H1 (cell line): ENCODE data around the gene FBH1. TPM values are rescaled to one million over a fixed set of nuclear protein-coding genes. Genes with fewer than 3 reads are reported as not detected.

Source experiments
- CTCF ChIA-PET: fragments of 300-600 bp; sonication (Branson Sonifier 250); formaldehyde crosslinking; loops from one replicate; lab custom pipeline; 2021; ENCODE audit not compliant: partially characterized antibody; lab: Charles Lee
- POLR2A ChIA-PET: fragments of 300-600 bp; sonication (Branson Sonifier 250); formaldehyde crosslinking; loops from one replicate; lab custom pipeline; 2021; ENCODE audit warnings: inconsistent platforms; ENCODE audit not compliant: partially characterized antibody; lab: Charles Lee
- DNase-seq, 2 experiments: peaks; one replicate each; pipeline versions ENCODE4 v3.0.0 to v3.0.0-alpha.2; 2010 to 2022; ENCODE audit warnings: low spot score in 2 of 2, low read depth in 1 of 2, mixed read lengths in 1 of 2
- FAIRE-seq: peaks from 2 replicates; lab custom pipeline; 2011; peaks lifted over from hg19 to GRCh38; lab: Jason Lieb, UNC
- H2AFZ ChIP-seq: 2 replicates; pipeline ENCODE4 v1.8.1; 2012; ENCODE audit warnings: low read length, inconsistent platforms
- H2AK5ac ChIP-seq: 2 replicates; pipeline ENCODE4 v1.6.1; 2013; ENCODE audit warnings: low read depth, low read length
- H2BK120ac ChIP-seq: replicated peaks from 2 replicates; pipeline ENCODE3; 2013; ENCODE audit warnings: low read depth, low read length, inconsistent platforms
- H2BK12ac ChIP-seq: 2 replicates; pipeline ENCODE4 v1.6.1; 2013; ENCODE audit warnings: low read depth, low read length
- H2BK15ac ChIP-seq: 2 replicates; pipeline ENCODE4 v1.6.1; 2013; ENCODE audit warnings: low read length
- H2BK20ac ChIP-seq: 2 replicates; pipeline ENCODE4 v1.6.1; 2013; ENCODE audit warnings: low read length
- H2BK5ac ChIP-seq: 2 replicates; pipeline ENCODE4 v1.6.1; 2013; ENCODE audit warnings: low read depth, low read length
- H3K14ac ChIP-seq: 2 replicates; pipeline ENCODE4 v1.6.1; 2013; ENCODE audit warnings: inconsistent platforms; ENCODE audit not compliant: insufficient read length
- H3K18ac ChIP-seq: 2 replicates; pipeline ENCODE4 v1.6.1; 2013; ENCODE audit warnings: low read length; ENCODE audit errors: extremely low read depth
- H3K23ac ChIP-seq: 2 replicates; pipeline ENCODE4 v1.6.1; 2013; ENCODE audit warnings: inconsistent platforms; ENCODE audit not compliant: insufficient read length
- H3K23me2 ChIP-seq: 2 replicates; pipeline ENCODE4 v1.6.1; 2013; ENCODE audit warnings: low read depth, low read length
- H3K27ac ChIP-seq: 2 replicates; pipeline ENCODE4 v1.6.1; 2011; ENCODE audit warnings: low read depth, low read length, inconsistent platforms
- H3K27me3 ChIP-seq, 4 experiments: replicated peaks in 1 of 4; 1 replicate in 1 of 4; 2 replicates in 3 of 4; pipeline versions ENCODE4 v1.6.1 to v1.8.1; 2011 to 2013; ENCODE audit warnings: low read length in 3 of 4, mild to moderate bottlenecking in 3 of 4, inconsistent platforms in 2 of 4, mixed read lengths in 2 of 4, moderate library complexity in 1 of 4; ENCODE audit not compliant: control insufficient read depth in 3 of 4, insufficient read depth in 3 of 4; ENCODE audit errors: extremely low read depth in 1 of 4
- H3K36me3 ChIP-seq, 4 experiments: 2 replicates each; pipeline versions ENCODE4 v1.6.1 to v1.8.1; 2011 to 2013; ENCODE audit warnings: mild to moderate bottlenecking in 4 of 4, low read length in 3 of 4, moderate library complexity in 2 of 4, control low read depth in 1 of 4, inconsistent platforms in 1 of 4; ENCODE audit not compliant: insufficient read depth in 4 of 4, control insufficient read depth in 2 of 4
- H3K4ac ChIP-seq: replicated peaks from 2 replicates; pipeline ENCODE3; 2013; ENCODE audit warnings: low read length, low read depth, mixed read lengths, inconsistent platforms; ENCODE audit not compliant: insufficient read length
- H3K4me1 ChIP-seq, 4 experiments: replicated peaks in 1 of 4; 1 replicate in 1 of 4; 2 replicates in 3 of 4; pipeline versions ENCODE4 v1.6.1 to v1.8.1; 2011 to 2013; ENCODE audit warnings: low read length in 3 of 4, inconsistent platforms in 2 of 4, mixed read lengths in 1 of 4; ENCODE audit not compliant: insufficient read depth in 4 of 4, control insufficient read depth in 3 of 4
- H3K4me2 ChIP-seq, 2 experiments: 2 replicates each; pipeline versions ENCODE4 v1.6.1 to v1.8.1; 2011 to 2013; ENCODE audit warnings: low read depth in 2 of 2, low read length in 2 of 2, control low read depth in 1 of 2, inconsistent platforms in 1 of 2, mild to moderate bottlenecking in 1 of 2; ENCODE audit not compliant: insufficient read depth in 1 of 2
- H3K4me3 ChIP-seq, 4 experiments: fragments of 200-600, 300-600 bp in 1 of 4; sonication (generic), shearing (Covaris generic), sonication (Bioruptor Twin) in 1 of 4; 2 replicates each; pipeline versions ENCODE4 v1.5.1 to v1.8.1; 2011 to 2016; ENCODE audit warnings: low read length in 4 of 4, low read depth in 3 of 4, control low read depth in 2 of 4, inconsistent platforms in 2 of 4, mild to moderate bottlenecking in 2 of 4, mixed read lengths in 1 of 4, moderate library complexity in 1 of 4; ENCODE audit not compliant: insufficient read depth in 2 of 4; ENCODE audit errors: extremely low read depth in 1 of 4
- H3K56ac ChIP-seq: replicated peaks from 2 replicates; pipeline ENCODE3; 2013; ENCODE audit warnings: low read depth, mild to moderate bottlenecking, mixed read lengths, low read length, inconsistent platforms; ENCODE audit not compliant: insufficient read length
- H3K79me1 ChIP-seq: 2 replicates; pipeline ENCODE4 v1.6.1; 2013; ENCODE audit warnings: low read depth, low read length, control low read depth
- H3K79me2 ChIP-seq, 2 experiments: 2 replicates each; pipeline versions ENCODE4 v1.6.1 to v1.8.1; 2012 to 2013; ENCODE audit warnings: low read length in 2 of 2, mild to moderate bottlenecking in 2 of 2, inconsistent platforms in 1 of 2; ENCODE audit not compliant: insufficient read depth in 2 of 2, control insufficient read depth in 1 of 2
- H3K9ac ChIP-seq, 4 experiments: replicated peaks in 1 of 4; 1 replicate in 1 of 4; 2 replicates in 3 of 4; pipeline versions ENCODE4 v1.6.1 to v1.8.1; 2011 to 2013; ENCODE audit warnings: low read depth in 3 of 4, low read length in 3 of 4, control low read depth in 2 of 4, mild to moderate bottlenecking in 2 of 4, moderate library complexity in 2 of 4, inconsistent platforms in 1 of 4; ENCODE audit errors: extremely low read depth in 1 of 4
- H3K9me3 ChIP-seq, 2 experiments: 2 replicates each; pipeline versions ENCODE4 v1.6.1 to v1.8.1; 2012 to 2013; ENCODE audit warnings: mild to moderate bottlenecking in 2 of 2, moderate library complexity in 2 of 2, control low read depth in 1 of 2, inconsistent platforms in 1 of 2, low read depth in 1 of 2, low read length in 1 of 2, mixed read lengths in 1 of 2; ENCODE audit not compliant: insufficient read depth in 2 of 2
- H4K20me1 ChIP-seq, 2 experiments: replicated peaks in 1 of 2; 2 replicates each; pipeline versions ENCODE3 to v1.8.1; 2011 to 2013; ENCODE audit warnings: inconsistent platforms in 2 of 2, low read length in 2 of 2, mild to moderate bottlenecking in 1 of 2; ENCODE audit not compliant: insufficient read depth in 2 of 2, control insufficient read depth in 1 of 2
- H4K5ac ChIP-seq: 2 replicates; pipeline ENCODE4 v1.6.1; 2013; ENCODE audit warnings: low read length, low read depth, mixed read lengths, inconsistent platforms; ENCODE audit not compliant: insufficient read length
- H4K8ac ChIP-seq: 2 replicates; pipeline ENCODE4 v1.8.0; 2013; ENCODE audit warnings: mild to moderate bottlenecking, moderate library complexity, low read length, inconsistent platforms; ENCODE audit not compliant: insufficient read depth; ENCODE audit errors: extremely low read depth
- H4K91ac ChIP-seq: replicated peaks from 2 replicates; pipeline ENCODE3; 2013; ENCODE audit warnings: low read length, mixed read lengths, inconsistent platforms; ENCODE audit not compliant: insufficient read length
- CBX5 ChIP-seq: fragments of 300-800, 300-1000 bp; sonication (generic); IDR thresholded peaks from 2 replicates; pipeline ENCODE4 v1.7.1; 2016; ENCODE audit warnings: antibody characterized with exemption, low read length, low read depth
- KDM4A ChIP-seq: IDR thresholded peaks from one replicate; pipeline ENCODE4 v1.7.1; 2012; ENCODE audit warnings: low read depth, mild to moderate bottlenecking, moderate library complexity, low read length, inconsistent platforms; ENCODE audit not compliant: severe bottlenecking
- NANOG ChIP-seq: IDR thresholded peaks from 2 replicates; pipeline ENCODE4 v1.6.1; 2011; ENCODE audit warnings: low read length, low read depth, mild to moderate bottlenecking, inconsistent platforms; ENCODE audit not compliant: insufficient read depth, poor library complexity, severe bottlenecking
- RFX5 ChIP-seq: IDR thresholded peaks from 2 replicates; pipeline ENCODE4 v1.6.1; 2011; ENCODE audit warnings: low read depth, low read length, improper control_type of control experiment, borderline replicate concordance
- SIRT6 ChIP-seq: IDR thresholded peaks from one replicate; pipeline ENCODE4 v1.7.1; 2012; ENCODE audit warnings: low read length, inconsistent platforms
- WGBS, 2 experiments: shearing (Covaris generic) in 1 of 2; methylation state at CpG; one replicate each; pipeline versions ENCODE4 v1.1.6 to v1.1.7; 2013 to 2015; ENCODE audit warnings: low lambda C conversion rate in 2 of 2, mixed read lengths in 2 of 2, inconsistent platforms in 1 of 2, low coverage in 1 of 2, missing lambda C conversion rate in 1 of 2; ENCODE audit not compliant: insufficient replicate concordance in 2 of 2, insufficient coverage in 1 of 2, insufficient read length in 1 of 2; ENCODE audit errors: extremely low coverage in 1 of 2, missing lambda C conversion rate in 1 of 2; 5-methylcytosine and 5-hydroxymethylcytosine counted together
- polyA plus RNA-seq, 7 experiments: library from polyadenylated mRNA; depleted of rRNA in 3 of 7; stranded (reverse) in 5 of 7; unstranded in 2 of 7; fragments of >200 nt in 5 of 7; fragments of 200-250 nt in 2 of 7; gene quantifications; 1 replicate in 5 of 7; 2 replicates in 1 of 7; 4 replicates in 1 of 7; pipeline versions ENCODE4 v1.2.1 to v1.2.3, GENCODE V29; 2011 to 2013; ENCODE audit warnings: missing spikeins in 2 of 7, mixed read lengths in 2 of 7
- total RNA-seq: library from RNA; stranded (reverse); fragmentation: NEBNext Ultra II Directional; extraction: Animal tissue kit (Norgen Biotek cat#: 25700); gene quantifications from 2 replicates; pipeline ENCODE4 v1.2.1, GENCODE V29; 2021
- TF ChIP-seq, protein P1 (sequence below): IDR thresholded peaks from 2 replicates; pipeline ENCODE4 v1.6.1; 2012; ENCODE audit warnings: inconsistent platforms

Gene FBH1
- total and polyA plus RNA-seq, 2 of the 8 experiments (the other 6 are each of a cell fraction or from before 2014, with no cell fraction given), result 31.1 to 51.8 TPM

DNA sequence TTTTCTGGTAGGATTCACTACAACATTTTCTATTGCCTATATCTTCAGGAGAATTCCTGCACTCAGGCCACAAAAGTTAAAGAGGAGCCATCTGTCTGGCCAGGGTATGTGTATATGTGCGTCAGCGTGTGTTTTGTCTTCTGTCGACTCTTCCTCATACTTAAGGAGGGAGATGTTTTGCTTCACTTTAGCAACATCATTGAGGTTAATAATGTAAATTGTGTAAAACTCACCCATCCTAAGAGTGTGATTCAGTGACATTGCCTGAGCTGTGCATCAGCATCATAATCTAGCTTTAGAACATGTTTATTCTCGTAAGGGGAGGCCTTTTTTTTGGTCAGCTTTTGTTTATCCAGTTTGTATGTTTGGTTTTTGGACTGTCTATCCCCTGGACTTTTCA is 23.7 kb downstream of the FBH1 start:
- Histone ChIP-seq H4K8ac (no peak overlapping the region), H2BK20ac (no peak overlapping the region), H2BK12ac (no peak overlapping the region), H3K27ac (no peak overlapping the region), H3K56ac (no peak overlapping the region), H3K18ac (no peak overlapping the region), H3K9me3 (no peaks in the 10 kb centered on the region), H3K14ac (no peak overlapping the region), H3K27me3 (no peaks in the 10 kb centered on the region), H4K5ac (no peak overlapping the region), H4K20me1 (peaks cover 4 to 9% of the 10 kb centered on the region in 2 experiments), H3K79me1 (no peaks in the 10 kb centered on the region), H3K4me3 (no peak overlapping the region), H3K36me3 (peaks cover 41 to 94% (median 72%) of the 10 kb centered on the region in 4 experiments), H2AK5ac (no peak overlapping the region), H3K79me2 (no peaks in the 10 kb centered on the region), H3K23me2 (peaks cover 4% of the 10 kb centered on the region; the same call in 1 of the 2 replicates), H2BK5ac (no peak overlapping the region), H2BK15ac (no peak overlapping the region), H3K4me1 (no peaks in the 10 kb centered on the region), H3K9ac (no peak overlapping the region), H2AFZ (no peak overlapping the region), H4K91ac (no peak overlapping the region), H3K4ac (no peak overlapping the region), H2BK120ac (no peak overlapping the region), H3K23ac (no peak overlapping the region), H3K4me2 (no peak overlapping the region)
- FAIRE-seq (no peak), DNase-seq (no peak)
- CTCF ChIA-PET, result no interaction called here
- 94% methylated on average over 4 of the region's 4 CpGs; no CpG with 5 or more reads in 1 of the 2 experiments for WGBS, 2 experiments
- POLR2A ChIA-PET, result no interaction called here
- TF ChIP-seq, protein P1, sequence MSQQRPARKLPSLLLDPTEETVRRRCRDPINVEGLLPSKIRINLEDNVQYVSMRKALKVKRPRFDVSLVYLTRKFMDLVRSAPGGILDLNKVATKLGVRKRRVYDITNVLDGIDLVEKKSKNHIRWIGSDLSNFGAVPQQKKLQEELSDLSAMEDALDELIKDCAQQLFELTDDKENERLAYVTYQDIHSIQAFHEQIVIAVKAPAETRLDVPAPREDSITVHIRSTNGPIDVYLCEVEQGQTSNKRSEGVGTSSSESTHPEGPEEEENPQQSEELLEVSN, result no peak
- TF ChIP-seq NANOG, result no peak
- TF ChIP-seq KDM4A, result no peak
- no peak for TF ChIP-seq RFX5
- TF ChIP-seq SIRT6, result no peak
- no peak for TF ChIP-seq CBX5
